ENCODE results near the gene FOLR1.

DNA sequence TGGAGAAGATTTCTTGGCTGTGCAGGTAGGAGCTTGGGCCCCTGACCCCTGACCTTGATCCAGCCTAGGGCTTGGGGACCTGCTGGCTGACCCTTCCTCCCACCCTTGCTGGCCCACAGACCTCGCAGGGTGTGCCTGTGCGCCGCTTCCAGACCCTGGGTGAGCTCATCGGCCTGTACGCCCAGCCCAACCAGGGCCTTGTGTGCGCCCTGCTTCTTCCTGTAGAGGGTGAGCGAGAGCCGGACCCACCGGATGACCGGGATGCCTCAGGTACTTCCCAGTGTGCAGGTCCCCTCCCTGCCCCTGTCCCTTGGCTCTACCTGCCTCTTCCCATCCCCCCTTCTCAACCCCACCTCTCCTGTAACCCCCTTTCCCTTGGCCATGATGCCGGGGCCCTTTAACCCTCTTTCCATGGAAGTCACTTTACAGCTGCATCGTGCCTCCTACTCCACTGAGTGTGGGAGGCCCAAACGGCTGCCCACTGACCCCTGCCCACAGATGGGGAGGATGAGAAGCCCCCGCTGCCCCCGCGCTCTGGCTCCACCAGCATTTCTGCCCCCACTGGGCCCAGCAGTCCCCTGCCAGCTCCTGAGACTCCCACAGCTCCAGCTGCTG, 36.4 kb downstream of the FOLR1 start:
- TF ChIP-seq, protein P1, sequence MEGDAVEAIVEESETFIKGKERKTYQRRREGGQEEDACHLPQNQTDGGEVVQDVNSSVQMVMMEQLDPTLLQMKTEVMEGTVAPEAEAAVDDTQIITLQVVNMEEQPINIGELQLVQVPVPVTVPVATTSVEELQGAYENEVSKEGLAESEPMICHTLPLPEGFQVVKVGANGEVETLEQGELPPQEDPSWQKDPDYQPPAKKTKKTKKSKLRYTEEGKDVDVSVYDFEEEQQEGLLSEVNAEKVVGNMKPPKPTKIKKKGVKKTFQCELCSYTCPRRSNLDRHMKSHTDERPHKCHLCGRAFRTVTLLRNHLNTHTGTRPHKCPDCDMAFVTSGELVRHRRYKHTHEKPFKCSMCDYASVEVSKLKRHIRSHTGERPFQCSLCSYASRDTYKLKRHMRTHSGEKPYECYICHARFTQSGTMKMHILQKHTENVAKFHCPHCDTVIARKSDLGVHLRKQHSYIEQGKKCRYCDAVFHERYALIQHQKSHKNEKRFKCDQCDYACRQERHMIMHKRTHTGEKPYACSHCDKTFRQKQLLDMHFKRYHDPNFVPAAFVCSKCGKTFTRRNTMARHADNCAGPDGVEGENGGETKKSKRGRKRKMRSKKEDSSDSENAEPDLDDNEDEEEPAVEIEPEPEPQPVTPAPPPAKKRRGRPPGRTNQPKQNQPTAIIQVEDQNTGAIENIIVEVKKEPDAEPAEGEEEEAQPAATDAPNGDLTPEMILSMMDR (IDR thresholded peaks at IDR 0.05): peak in 3 of 12 donors; percentile 12 to 21 (median 13)
- no peak for TF ChIP-seq POLR2A (IDR thresholded peaks at IDR 0.05)
